ENCODE results near the gene NPR1.

- TF ChIP-seq CTCF (CRISPR knock-in tag; IDR thresholded peaks at IDR 0.05) (no peak), ZMAT5 (CRISPR knock-in tag; IDR thresholded peaks at IDR 0.05; ENCODE audit: borderline replicate concordance, low read depth) (no peak), ASH2L (IDR thresholded peaks at IDR 0.05; ENCODE audit: insufficient read length, low read depth, low read length) (no peak), ATF5 (CRISPR knock-in tag; IDR thresholded peaks at IDR 0.05; ENCODE audit: low read depth) (no peak), HNRNPK (IDR thresholded peaks at IDR 0.05; ENCODE audit: low read depth, low read length, poor library complexity, severe bottlenecking) (no peak)
Measured at GRCh38 chr1:153629343-153629665, 49.2 kb upstream of the NPR1 start.

Measured in HepG2 (cell line).